Activated CD4-positive, alpha-beta T cell treated with anti-CD3 and anti-CD28 coated beads for 36 hours (primary cell): ENCODE data around the gene INAFM2. TPM values are rescaled to one million over a fixed set of nuclear protein-coding genes. Genes with fewer than 3 reads are reported as not detected.

Source experiments
- ATAC-seq: fragments of 200-7000 bp; cut with Tn5 transposase; one replicate; pipeline ENCODE4 v1.10.0; 2021; ENCODE audit warnings: mild to moderate bottlenecking, moderate library complexity
- CTCF ChIA-PET: fragments of 350-600 bp; sonication (Branson Sonifier 250); formaldehyde crosslinking; loops from one replicate; lab custom pipeline; 2021; ENCODE audit warnings: antibody characterized with exemption; lab: Charles Lee
- POLR2A ChIA-PET: fragments of 350-600 bp; sonication (Branson Sonifier 250); formaldehyde crosslinking; loops from one replicate; lab custom pipeline; 2021; ENCODE audit warnings: antibody characterized with exemption, inconsistent platforms; lab: Charles Lee
- DNase-seq: peaks from one replicate; pipeline ENCODE4 v3.0.0-alpha.2; 2020
- H3K27ac Mint-ChIP-seq: one replicate; pipeline ENCODE4 v1.8.0; 2021; ENCODE audit warnings: mixed read lengths
- H3K27me3 Mint-ChIP-seq: one replicate; pipeline ENCODE4 v1.8.0; 2021; ENCODE audit warnings: mixed read lengths
- H3K36me3 Mint-ChIP-seq: one replicate; pipeline ENCODE4 v1.8.0; 2021; ENCODE audit warnings: low read depth, mixed read lengths
- H3K4me1 Mint-ChIP-seq: one replicate; pipeline ENCODE4 v1.8.0; 2021; ENCODE audit warnings: mixed read lengths
- H3K4me3 Mint-ChIP-seq: one replicate; pipeline ENCODE4 v1.8.0; 2021; ENCODE audit warnings: mild to moderate bottlenecking, moderate library complexity, mixed read lengths
- H3K9me3 Mint-ChIP-seq: one replicate; pipeline ENCODE4 v1.8.0; 2021; ENCODE audit warnings: low read depth, mixed read lengths
- intact Hi-C, 2 experiments: fragments of 100-400 bp; cut with DNase I in 1 of 2; cut with micrococcal nuclease in 1 of 2; formaldehyde crosslinking; loops; one replicate each; pipeline versions ENCODE4 v1.14.2 to v1.15.1; 2022 to 2024; cut with DNase I, micrococcal nuclease
- total RNA-seq, 2 experiments: library from RNA; stranded (reverse); gene quantifications; one replicate each; pipeline ENCODE4 v1.2.3, GENCODE V29; 2021

Gene INAFM2
- total RNA-seq, 2 experiments from 2014 or later = 9.9 to 11.2 TPM

DNA sequence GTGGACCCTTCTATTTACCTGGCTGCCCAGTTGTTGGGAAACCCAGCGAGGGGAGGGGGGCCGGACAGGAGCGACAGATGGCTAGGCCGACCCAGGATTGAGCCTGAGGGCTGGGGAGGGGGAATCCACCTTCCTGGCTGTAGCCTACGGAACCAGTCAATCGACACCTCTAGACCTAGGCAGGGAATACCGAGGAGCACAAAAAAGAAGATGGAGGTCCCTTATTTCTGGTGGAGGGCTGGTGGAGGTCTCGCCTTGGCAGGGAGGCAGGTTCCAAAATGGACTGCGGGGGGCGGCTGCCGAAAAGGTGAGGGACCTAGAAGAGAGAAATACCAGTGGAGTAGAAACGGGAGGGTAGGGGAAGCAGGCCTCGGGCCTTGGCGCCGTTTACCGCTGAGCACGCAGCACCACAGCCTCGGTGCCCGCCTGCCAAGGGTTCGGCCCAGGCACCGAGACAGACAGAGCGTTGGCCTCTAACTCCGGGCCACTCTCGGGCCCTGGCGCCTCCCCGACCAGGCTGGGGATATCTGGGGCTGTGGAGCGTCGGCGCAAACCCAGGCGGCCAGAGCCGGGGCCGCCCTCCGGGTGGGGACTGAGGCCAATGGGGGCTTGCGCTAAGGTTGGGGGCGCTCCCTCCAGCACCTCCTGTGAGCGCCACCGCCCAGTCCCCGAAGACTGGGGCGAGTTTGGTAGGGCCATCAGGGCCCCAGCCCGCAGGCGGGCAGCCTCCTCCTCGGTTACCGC is 42.3 kb upstream of the INAFM2 start:
- H3K4me3 Mint-ChIP-seq = no peak overlapping the region
- H3K36me3 Mint-ChIP-seq = no peaks in the 10 kb centered on the region
- POLR2A ChIA-PET = no interaction called here
- CTCF ChIA-PET = interaction anchor here (0.6 to 12.2 kb wide), 10 partner anchors 10 to 234 kb away, joined by 3 to 393 read pairs (median 6); partner anchors contain the start of genes CCDC9B, INAFM2 and PLCB2
- no peaks in the 10 kb centered on the region for H3K9me3 Mint-ChIP-seq
- peaks cover 31% of the 10 kb centered on the region for H3K27me3 Mint-ChIP-seq
- DNase-seq (no peak), ATAC-seq (no peak)
- no peak overlapping the region for H3K27ac Mint-ChIP-seq
- intact Hi-C loops = loop anchor here in 1 of 2 experiments (5.0 kb wide), 1 partner anchor 41 kb away; the partner anchor contains the start of gene INAFM2
- peaks cover 4% of the 10 kb centered on the region for H3K4me1 Mint-ChIP-seq

- Mint-ChIP-seq H3K27ac (no peak overlapping the region), H3K4me3 (no peak overlapping the region), H3K27me3 (peaks cover 31% of the 10 kb centered on the region), H3K4me1 (peaks cover 4% of the 10 kb centered on the region), H3K9me3 (no peaks in the 10 kb centered on the region), H3K36me3 (no peaks in the 10 kb centered on the region)
- intact Hi-C loops = loop anchor here in 1 of 2 experiments (1.0 to 5.0 kb wide), 2 partner anchors 27 to 41 kb away; partner anchors contain the start of gene INAFM2
- ATAC-seq (no peak), DNase-seq (no peak)
- ChIA-PET CTCF (no interaction called here), POLR2A (no interaction called here)
Observed at GRCh38 chr15:40281801-40282146, 41.7 kb upstream of the INAFM2 start.

DNA sequence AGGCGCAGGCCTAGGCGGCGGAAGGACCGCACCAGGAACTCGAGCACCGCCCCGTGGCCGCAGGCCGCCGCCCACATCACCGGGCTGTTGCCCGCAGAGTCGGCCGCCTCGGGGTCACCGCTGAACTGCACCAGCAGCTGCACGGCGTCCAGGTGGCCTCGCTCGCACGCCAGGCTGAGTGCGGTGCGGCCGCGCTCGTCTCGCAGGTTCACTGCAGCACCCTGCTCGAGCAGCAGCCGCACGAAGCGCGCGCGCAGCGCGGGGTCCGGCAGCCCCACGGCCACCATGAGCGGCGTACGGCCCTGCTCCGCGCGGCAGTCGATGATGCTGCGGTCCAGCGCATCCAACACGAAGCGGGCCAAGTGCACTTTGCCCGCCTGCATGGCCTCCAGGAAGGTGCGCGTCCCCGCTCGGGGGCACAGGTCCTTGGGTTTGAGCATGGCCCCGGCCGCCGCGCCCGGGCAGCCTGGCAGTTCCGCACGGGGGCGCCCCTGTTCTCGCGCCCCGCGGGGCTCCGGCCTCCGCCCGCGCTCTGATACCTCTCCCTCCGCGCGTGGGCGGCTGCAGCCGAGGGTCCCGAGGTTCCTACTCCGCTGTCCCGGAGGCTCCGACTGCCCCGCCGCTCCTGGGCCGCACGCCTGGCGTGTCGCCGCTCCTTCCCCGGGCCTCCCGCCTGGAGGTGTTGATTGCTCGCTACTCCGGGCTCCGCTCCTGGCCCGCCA is 41.2 kb upstream of the INAFM2 start:
- peak overlapping the region; percentile 53 for H3K4me3 Mint-ChIP-seq
- CTCF ChIA-PET = interaction anchor here (0.6 to 5.7 kb wide), 5 partner anchors 7 to 238 kb away, joined by 3 to 30 read pairs (median 4); partner anchors contain the start of gene PLCB2
- POLR2A ChIA-PET = no interaction called here
- no peaks in the 10 kb centered on the region for H3K36me3 Mint-ChIP-seq
- peaks cover 4% of the 10 kb centered on the region for H3K4me1 Mint-ChIP-seq
- ATAC-seq (peak; percentile 64), DNase-seq (peak; percentile 69)
- H3K27me3 Mint-ChIP-seq = peaks cover 31% of the 10 kb centered on the region
- H3K27ac Mint-ChIP-seq = no peak overlapping the region
- intact Hi-C loops = loop anchor here in 1 of 2 experiments (1.0 to 5.0 kb wide), 2 partner anchors 26 to 40 kb away; partner anchors contain the start of gene INAFM2
- H3K9me3 Mint-ChIP-seq = no peaks in the 10 kb centered on the region

- intact Hi-C loops = loop anchor here in 1 of 2 experiments (1.0 to 5.0 kb wide), 2 partner anchors 25 to 39 kb away; partner anchors contain the start of gene INAFM2
- no peaks in the 10 kb centered on the region for H3K36me3 Mint-ChIP-seq
Observed at GRCh38 chr15:40282869-40283614, 40.5 kb upstream of the INAFM2 start, which contains the start of gene ANKRD63. TSS of gene ANKRD63 (minus strand) at chr15:40283064. CDS start at chr15:40282586, 478 bp downstream.

DNA sequence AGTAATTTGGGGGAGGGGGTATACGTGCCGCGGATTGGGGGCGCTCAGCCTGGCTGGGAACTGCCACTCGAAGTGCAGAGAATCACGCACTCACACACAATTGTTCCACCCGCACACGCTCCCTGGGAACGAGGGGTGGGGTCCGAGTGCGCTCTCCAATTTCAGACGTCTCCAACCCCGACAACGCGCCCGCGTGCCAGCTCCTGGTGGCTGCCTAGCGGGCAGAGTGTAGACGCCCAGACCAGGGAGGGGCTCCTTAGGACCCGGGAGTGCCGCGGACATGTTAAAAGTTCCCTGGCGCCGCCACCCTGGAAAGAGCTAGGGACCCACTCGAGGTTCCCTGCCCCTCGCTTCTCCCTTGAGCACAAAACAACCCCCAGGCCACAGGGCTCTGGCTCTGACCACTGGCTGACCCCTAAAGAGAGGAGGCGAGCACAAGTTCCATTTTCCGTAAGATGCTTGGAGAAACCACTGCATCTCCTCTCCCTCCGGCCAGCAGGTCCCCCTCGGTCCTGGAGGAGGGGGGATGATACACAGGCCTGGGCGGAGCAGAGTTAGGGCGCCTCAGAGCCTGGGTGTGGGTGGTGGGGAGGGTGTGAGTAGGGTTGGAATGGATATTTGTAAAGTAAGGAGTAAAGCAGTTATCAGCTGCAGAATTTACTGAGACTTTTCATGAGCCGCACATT is 39.7 kb upstream of the INAFM2 start:
- no peak for ATAC-seq
- Mint-ChIP-seq H3K27ac (no peak overlapping the region), H3K4me1 (peaks cover 4% of the 10 kb centered on the region), H3K27me3 (peaks cover 24% of the 10 kb centered on the region), H3K9me3 (no peaks in the 10 kb centered on the region), H3K36me3 (no peaks in the 10 kb centered on the region), H3K4me3 (no peak overlapping the region)
- intact Hi-C loops = loop anchor here in 1 of 2 experiments (5.0 kb wide), 1 partner anchor 39 kb away; the partner anchor contains the start of gene INAFM2
- ChIA-PET CTCF (interaction anchor here (0.7 to 5.7 kb wide), 4 partner anchors 25 to 189 kb away, joined by 3 to 30 read pairs (median 5); partner anchors contain the start of genes INAFM2 and PLCB2), POLR2A (no interaction called here)
- DNase-seq = no peak

More at GRCh38 chr15:40282869-40283614, 40.5 kb upstream of the INAFM2 start, which contains the start of gene ANKRD63:
- ChIA-PET POLR2A (no interaction called here), CTCF (interaction anchor here (0.6 to 5.7 kb wide), 9 partner anchors 8 to 587 kb away, joined by 3 to 30 read pairs (median 4); partner anchors contain the start of genes INAFM2 and PLCB2)
- H3K4me1 Mint-ChIP-seq = peaks cover 4% of the 10 kb centered on the region
- H3K4me3 Mint-ChIP-seq = peak within 1 kb of the TSS; percentile 53
- DNase-seq = peak; percentile 63
- H3K27me3 Mint-ChIP-seq = peaks cover 29% of the 10 kb centered on the region
- H3K9me3 Mint-ChIP-seq = no peaks in the 10 kb centered on the region
- H3K27ac Mint-ChIP-seq = no peak within 1 kb of the TSS
- ATAC-seq = peak; percentile 63

DNA sequence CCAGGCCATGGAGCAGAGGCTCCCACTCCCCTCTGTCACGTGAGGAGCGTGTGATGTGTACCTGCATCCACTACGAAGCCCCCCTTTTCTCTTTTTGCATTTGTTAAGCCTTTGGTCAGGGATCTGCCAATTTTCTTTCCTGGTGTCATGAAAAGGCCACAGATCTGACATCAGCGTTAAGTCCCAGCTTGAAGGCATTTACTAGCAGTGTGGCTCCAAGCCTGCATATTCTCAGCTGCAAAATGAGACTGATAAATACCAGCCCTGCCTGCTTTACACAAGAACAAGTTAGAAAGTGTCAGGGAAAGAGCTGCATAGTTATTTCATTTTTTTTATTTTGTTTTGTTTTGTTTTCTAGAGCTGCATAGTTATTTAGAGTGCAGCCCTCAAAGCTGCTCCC is 38.3 kb upstream of the INAFM2 start:
- Mint-ChIP-seq H3K4me1 (peaks cover 4% of the 10 kb centered on the region), H3K36me3 (no peaks in the 10 kb centered on the region), H3K27me3 (peaks cover 16% of the 10 kb centered on the region), H3K27ac (no peak overlapping the region), H3K9me3 (no peaks in the 10 kb centered on the region), H3K4me3 (no peak overlapping the region)
- ChIA-PET CTCF (interaction anchor here (0.6 to 5.7 kb wide), 7 partner anchors 8 to 52 kb away, joined by 3 to 30 read pairs (median 4); partner anchors contain the start of gene PLCB2), POLR2A (interaction anchor here (0.6 kb wide), 2 partner anchors 80 to 185 kb away, joined by 3 to 4 read pairs; no protein-coding TSS in a partner anchor)
- DNase-seq = no peak
- no peak for ATAC-seq
- intact Hi-C loops = no loop called here

DNA sequence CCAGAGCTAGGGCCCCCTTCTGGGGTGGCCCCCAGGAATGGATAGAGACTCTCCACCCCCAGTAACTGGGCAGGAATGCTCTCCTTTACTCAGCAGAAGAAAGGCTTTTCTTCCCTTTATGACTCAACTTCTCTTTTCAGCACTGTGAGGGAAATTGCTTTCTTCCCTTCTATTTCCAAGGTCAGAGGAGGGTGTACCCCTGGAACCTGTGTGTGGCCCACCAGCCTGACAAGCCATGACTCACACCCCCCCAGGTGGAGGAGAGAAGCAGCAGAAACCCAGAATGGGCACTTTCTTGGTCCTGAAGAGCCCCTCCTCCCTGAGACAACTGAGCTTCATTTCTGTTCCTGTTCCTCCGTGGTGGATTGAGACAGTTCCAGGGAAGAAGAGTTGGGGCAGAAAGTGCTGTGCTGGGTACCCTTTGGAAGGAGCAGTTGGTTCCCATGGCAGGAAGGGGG is 37.9 kb upstream of the INAFM2 start:
- H3K9me3 Mint-ChIP-seq = no peaks in the 10 kb centered on the region
- H3K36me3 Mint-ChIP-seq = no peaks in the 10 kb centered on the region
- H3K27me3 Mint-ChIP-seq = peaks cover 13% of the 10 kb centered on the region
- no peak for DNase-seq
- no peak overlapping the region for H3K27ac Mint-ChIP-seq
- ChIA-PET CTCF (interaction anchor here (0.5 to 5.7 kb wide), 6 partner anchors 11 to 72 kb away, joined by 3 to 30 read pairs (median 4); partner anchors contain the start of gene PLCB2), POLR2A (interaction anchor here (0.6 kb wide), 2 partner anchors 80 to 185 kb away, joined by 3 to 4 read pairs; no protein-coding TSS in a partner anchor)
- intact Hi-C loops = no loop called here
- peaks cover 4% of the 10 kb centered on the region for H3K4me1 Mint-ChIP-seq
- ATAC-seq = no peak
- H3K4me3 Mint-ChIP-seq = no peak overlapping the region

DNA sequence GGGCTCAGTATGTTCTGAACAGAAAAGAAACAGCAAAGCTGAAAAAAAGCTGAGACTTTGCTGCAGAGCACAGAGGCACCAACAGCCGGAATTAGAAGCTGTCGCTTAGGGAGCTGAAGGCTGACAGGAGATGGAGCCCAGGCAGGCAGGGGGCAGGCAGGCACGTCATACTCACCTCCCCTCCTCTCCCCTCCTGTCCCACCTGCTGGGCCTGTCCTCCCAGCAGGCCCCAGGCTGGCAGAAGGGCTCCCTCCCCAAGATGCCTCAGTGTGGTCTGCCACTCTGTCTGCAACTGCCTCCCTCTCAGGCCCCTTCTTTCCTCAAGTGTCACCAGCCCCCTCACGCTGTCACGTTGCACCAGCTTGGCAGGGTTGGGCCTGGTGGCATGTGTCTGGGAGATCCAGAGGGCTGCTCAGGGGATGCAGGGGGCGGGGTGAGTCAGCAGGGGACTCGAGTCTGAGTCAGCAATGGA is 37.4 kb upstream of the INAFM2 start:
- no peak for ATAC-seq
- Mint-ChIP-seq H3K4me1 (peaks cover 4% of the 10 kb centered on the region), H3K27ac (no peak overlapping the region), H3K36me3 (no peaks in the 10 kb centered on the region), H3K9me3 (no peaks in the 10 kb centered on the region), H3K4me3 (no peak overlapping the region), H3K27me3 (peaks cover 9% of the 10 kb centered on the region)
- DNase-seq = no peak
- ChIA-PET CTCF (interaction anchor here (0.5 to 5.7 kb wide), 5 partner anchors 11 to 72 kb away, joined by 3 to 30 read pairs (median 5); partner anchors contain the start of gene PLCB2), POLR2A (no interaction called here)
- intact Hi-C loops = no loop called here

GRCh38 chr15:40286794-40287193 is 36.7 kb upstream of the INAFM2 start:
- H3K4me3 Mint-ChIP-seq = no peak overlapping the region
- DNase-seq = no peak
- H3K9me3 Mint-ChIP-seq = no peaks in the 10 kb centered on the region
- no peak for ATAC-seq
- POLR2A ChIA-PET = interaction anchor here (0.6 kb wide), 1 partner anchor 22 kb away, joined by 5 read pairs; no protein-coding TSS in a partner anchor
- peaks cover 4% of the 10 kb centered on the region for H3K4me1 Mint-ChIP-seq
- peaks cover 7% of the 10 kb centered on the region for H3K27me3 Mint-ChIP-seq
- no peaks in the 10 kb centered on the region for H3K36me3 Mint-ChIP-seq
- intact Hi-C loops = no loop called here
- CTCF ChIA-PET = interaction anchor here (5.7 kb wide), 1 partner anchor 21 kb away, joined by 30 read pairs; the partner anchor contains the start of gene PLCB2
- no peak overlapping the region for H3K27ac Mint-ChIP-seq
